GM13977 (cell line): ENCODE data around the gene ADAMTS17.

Experiments
- DNase-seq: peaks from one replicate; pipeline ENCODE4 v3.0.0; 2012; ENCODE audit warnings: low spot score
- CTCF ChIP-seq: IDR thresholded peaks from 2 replicates; pipeline ENCODE4 v1.5.1; 2012; ENCODE audit warnings: mild to moderate bottlenecking, control low read depth; ENCODE audit not compliant: insufficient read depth; ENCODE audit errors: extremely low read depth, missing control alignments
- in situ Hi-C: fragments of 300-500 bp; cut with MboI; formaldehyde crosslinking; loops from one replicate; pipeline ENCODE4 v1.12.0; 2022; ENCODE audit warnings: low sequenced_read_pairs, low pct_unique_long_range_greater_than_20kb, mixed read lengths, inconsistent platforms; ENCODE audit not compliant: unreplicated experiment

The ADAMTS17 gene

GRCh38 chr15:100235030-100235617, 106.7 kb downstream of the ADAMTS17 start:
- TF ChIP-seq CTCF = no peak
- no peak for DNase-seq
- in situ Hi-C loops = no loop called here

GRCh38 chr15:100234158-100235029, 107.4 kb downstream of the ADAMTS17 start:
- in situ Hi-C loops = no loop called here
- DNase-seq = no peak
- no peak for TF ChIP-seq CTCF

GRCh38 chr15:100230784-100231183, 111.0 kb downstream of the ADAMTS17 start:
- no peak for DNase-seq
- no peak for TF ChIP-seq CTCF
- in situ Hi-C loops = no loop called here

- in situ Hi-C loops = no loop called here
- TF ChIP-seq CTCF = no peak
- no peak for DNase-seq
Observed at GRCh38 chr15:100229181-100230163, 112.3 kb downstream of the ADAMTS17 start.

GRCh38 chr15:100227781-100228180, 114.0 kb downstream of the ADAMTS17 start:
- in situ Hi-C loops = no loop called here
- TF ChIP-seq CTCF = no peak
- DNase-seq = no peak

- no peak for TF ChIP-seq CTCF
- DNase-seq = no peak
- in situ Hi-C loops = no loop called here
Observed at GRCh38 chr15:100226107-100226506, 115.7 kb downstream of the ADAMTS17 start.
